Panc1 (cell line): Measurements from ENCODE around the gene PLXNA2. TPM values are rescaled to one million over a fixed set of nuclear protein-coding genes. Genes with fewer than 3 reads are reported as not detected.

Source experiments
- ATAC-seq: fragments of 200-7000 bp; cut with Tn5 transposase; 2 replicates; pipeline ENCODE4 v1.9.1; 2020; ENCODE audit warnings: mild to moderate bottlenecking, moderate library complexity
- BruUV-seq: library from RNA; stranded (reverse); fragments of 400-500 nt; replicated peaks from 2 replicates; lab custom pipeline; 2021; lab: Mats Ljungman, UMichigan
- CTCF ChIA-PET: fragments of 300-600 bp; sonication (Branson Sonifier 250); formaldehyde crosslinking; loops from one replicate; lab custom pipeline; 2022; ENCODE audit warnings: antibody characterized with exemption; lab: Charles Lee
- POLR2A ChIA-PET: fragments of 300-600 bp; sonication (Branson Sonifier 250); formaldehyde crosslinking; loops from one replicate; lab custom pipeline; 2022; ENCODE audit warnings: antibody characterized with exemption; lab: Charles Lee
- DNase-seq: peaks from one replicate; pipeline ENCODE4 v3.0.0-alpha.2; 2010; ENCODE audit warnings: low read depth, low spot score
- H3K27ac ChIP-seq: 2 replicates; pipeline ENCODE4 v1.5.1; 2011; ENCODE audit warnings: mild to moderate bottlenecking, low read length, inconsistent platforms
- H3K27me3 ChIP-seq: fragments of 200-500 bp; sonication (Bioruptor generic); 2 replicates; pipeline ENCODE4 v1.6.0; 2014; ENCODE audit warnings: low read length, inconsistent platforms; ENCODE audit not compliant: control insufficient read depth, insufficient read depth
- H3K36me3 ChIP-seq: fragments of 200-500 bp; sonication (Bioruptor generic); 2 replicates; pipeline ENCODE4 v1.5.1; 2014; ENCODE audit warnings: inconsistent platforms, mild to moderate bottlenecking, low read length, moderate library complexity; ENCODE audit not compliant: control insufficient read depth, insufficient read depth
- H3K4me1 ChIP-seq: 2 replicates; pipeline ENCODE4 v1.5.1; 2011; ENCODE audit warnings: inconsistent platforms, mild to moderate bottlenecking, low read length, moderate library complexity; ENCODE audit not compliant: control insufficient read depth, insufficient read depth
- H3K4me3 ChIP-seq, 2 experiments: 2 replicates each; pipeline ENCODE4 v1.5.1; 2011 to 2012; ENCODE audit warnings: low read depth in 2 of 2, low read length in 2 of 2, mild to moderate bottlenecking in 2 of 2, inconsistent platforms in 1 of 2, moderate library complexity in 1 of 2
- H3K9me3 ChIP-seq: fragments of 200-500 bp; sonication (Bioruptor generic); 2 replicates; pipeline ENCODE4 v1.5.1; 2014; ENCODE audit warnings: low read depth, mild to moderate bottlenecking, inconsistent platforms, low read length, moderate library complexity; ENCODE audit not compliant: control insufficient read depth, insufficient read depth
- CTCF ChIP-seq: fragments of 450-650 bp; IDR thresholded peaks from 2 replicates; pipeline ENCODE4 v1.5.1; 2017; ENCODE audit warnings: mild to moderate bottlenecking
- POLR2AphosphoS5 ChIP-seq: IDR thresholded peaks from 2 replicates; pipeline ENCODE4 v1.6.1; 2012; ENCODE audit warnings: mild to moderate bottlenecking, low read depth, low read length, moderate library complexity
- SIN3A ChIP-seq: IDR thresholded peaks from 2 replicates; pipeline ENCODE4 v1.6.1; 2012; ENCODE audit warnings: low read depth, mild to moderate bottlenecking, low read length, moderate library complexity, borderline replicate concordance; ENCODE audit not compliant: insufficient read depth
- TCF7L2 ChIP-seq: IDR thresholded peaks from 2 replicates; pipeline ENCODE4 v1.6.1; 2011; ENCODE audit warnings: mild to moderate bottlenecking, low read depth, low read length, inconsistent platforms
- in situ Hi-C: cut with HindIII; loops from 2 replicates; pipeline ENCODE4 v1.10.0; 2016; ENCODE audit warnings: low sequenced_read_pairs, low pct_unique_long_range_greater_than_20kb
- intact Hi-C: fragments of 100-400 bp; cut with micrococcal nuclease; formaldehyde crosslinking; loops from one replicate; pipeline ENCODE4 v1.10.0; 2022; ENCODE audit not compliant: unreplicated experiment
- total RNA-seq: library from RNA; stranded (reverse); gene quantifications from one replicate; pipeline ENCODE4 v1.2.1, GENCODE V29; 2021; ENCODE audit not compliant: unreplicated experiment
- TF ChIP-seq, protein P1 (sequence below), 2 experiments: IDR thresholded peaks; 2 replicates each; pipeline ENCODE4 v1.6.1; 2011 to 2012; ENCODE audit warnings: low read depth in 2 of 2, control low read depth in 1 of 2, low read length in 1 of 2, mild to moderate bottlenecking in 1 of 2, moderate library complexity in 1 of 2; ENCODE audit not compliant: insufficient read depth in 1 of 2

Gene PLXNA2
- total RNA-seq, 1 experiment from 2014 or later: 0.98 TPM

DNA sequence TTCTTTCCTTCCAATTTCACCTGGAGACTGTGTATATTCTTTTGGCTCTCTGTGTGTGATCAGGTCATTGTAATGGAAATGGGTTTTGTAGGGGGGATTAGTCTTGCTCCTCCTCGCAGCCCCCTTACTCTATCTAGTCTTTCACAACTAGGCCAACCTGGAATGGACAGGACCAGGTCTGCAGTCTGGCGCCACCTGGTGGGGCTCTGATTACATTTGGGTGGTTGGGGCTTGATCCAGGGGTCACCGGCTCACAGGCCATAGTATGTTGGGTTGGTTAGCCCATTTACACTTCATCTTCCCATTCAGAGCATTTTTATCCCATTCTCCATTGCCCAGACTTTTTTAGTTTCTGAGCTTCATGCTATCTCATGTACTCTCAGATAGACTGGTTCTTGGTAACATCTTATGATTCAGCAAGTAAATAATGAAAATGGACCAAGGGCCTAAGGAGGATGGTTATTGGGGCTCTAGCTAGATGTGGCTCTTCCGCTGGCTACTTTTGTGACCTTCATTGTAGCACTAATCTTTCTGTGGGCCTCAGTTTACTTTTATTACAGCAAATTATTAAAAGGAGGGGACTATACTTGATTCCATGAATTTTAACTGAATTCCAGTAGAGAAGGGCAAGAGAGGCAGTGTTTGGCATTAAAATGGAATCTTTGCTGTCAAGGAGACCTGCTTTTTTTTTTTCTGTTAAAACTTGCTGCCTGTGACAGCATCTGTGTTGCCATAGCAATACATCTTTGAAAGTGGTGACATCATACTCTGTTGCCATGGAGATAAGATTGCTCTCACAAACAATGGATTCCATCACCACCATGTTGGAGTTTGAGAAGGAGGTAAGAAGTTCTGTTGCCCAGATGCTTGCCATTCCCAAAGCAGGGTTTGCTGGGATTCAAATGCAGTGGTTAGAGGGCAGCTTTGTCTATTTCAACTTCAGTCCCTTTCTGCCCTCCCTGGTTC lies 150.1 kb downstream of the PLXNA2 start:
- DNase-seq (peak; percentile 17), ATAC-seq (peak; percentile 83)
- Histone ChIP-seq H3K4me1 (no peaks in the 10 kb centered on the region), H3K36me3 (no peaks in the 10 kb centered on the region), H3K27ac (no peak overlapping the region), H3K9me3 (no peaks in the 10 kb centered on the region), H3K4me3 (no peak overlapping the region), H3K27me3 (no peaks in the 10 kb centered on the region)
- CTCF ChIA-PET: no interaction called here
- in situ Hi-C loops: no loop called here
- no TSS peak for BruUV-seq
- POLR2A ChIA-PET: interaction anchor here (0.6 kb wide), 2 partner anchors 70 to 126 kb away, joined by 3 to 4 read pairs; no protein-coding TSS in a partner anchor
- intact Hi-C loops: loop anchor here (5.0 kb wide), 1 partner anchor 72 kb away; no protein-coding TSS in a partner anchor
- TF ChIP-seq POLR2AphosphoS5 (no peak), CTCF (peak; percentile 83), TCF7L2 (no peak), SIN3A (no peak)
- TF ChIP-seq, protein P1, sequence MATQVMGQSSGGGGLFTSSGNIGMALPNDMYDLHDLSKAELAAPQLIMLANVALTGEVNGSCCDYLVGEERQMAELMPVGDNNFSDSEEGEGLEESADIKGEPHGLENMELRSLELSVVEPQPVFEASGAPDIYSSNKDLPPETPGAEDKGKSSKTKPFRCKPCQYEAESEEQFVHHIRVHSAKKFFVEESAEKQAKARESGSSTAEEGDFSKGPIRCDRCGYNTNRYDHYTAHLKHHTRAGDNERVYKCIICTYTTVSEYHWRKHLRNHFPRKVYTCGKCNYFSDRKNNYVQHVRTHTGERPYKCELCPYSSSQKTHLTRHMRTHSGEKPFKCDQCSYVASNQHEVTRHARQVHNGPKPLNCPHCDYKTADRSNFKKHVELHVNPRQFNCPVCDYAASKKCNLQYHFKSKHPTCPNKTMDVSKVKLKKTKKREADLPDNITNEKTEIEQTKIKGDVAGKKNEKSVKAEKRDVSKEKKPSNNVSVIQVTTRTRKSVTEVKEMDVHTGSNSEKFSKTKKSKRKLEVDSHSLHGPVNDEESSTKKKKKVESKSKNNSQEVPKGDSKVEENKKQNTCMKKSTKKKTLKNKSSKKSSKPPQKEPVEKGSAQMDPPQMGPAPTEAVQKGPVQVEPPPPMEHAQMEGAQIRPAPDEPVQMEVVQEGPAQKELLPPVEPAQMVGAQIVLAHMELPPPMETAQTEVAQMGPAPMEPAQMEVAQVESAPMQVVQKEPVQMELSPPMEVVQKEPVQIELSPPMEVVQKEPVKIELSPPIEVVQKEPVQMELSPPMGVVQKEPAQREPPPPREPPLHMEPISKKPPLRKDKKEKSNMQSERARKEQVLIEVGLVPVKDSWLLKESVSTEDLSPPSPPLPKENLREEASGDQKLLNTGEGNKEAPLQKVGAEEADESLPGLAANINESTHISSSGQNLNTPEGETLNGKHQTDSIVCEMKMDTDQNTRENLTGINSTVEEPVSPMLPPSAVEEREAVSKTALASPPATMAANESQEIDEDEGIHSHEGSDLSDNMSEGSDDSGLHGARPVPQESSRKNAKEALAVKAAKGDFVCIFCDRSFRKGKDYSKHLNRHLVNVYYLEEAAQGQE (IDR thresholded peaks at IDR 0.05; ENCODE audit: insufficient read depth in 1 of 2, low read depth in 2 of 2, low read length in 1 of 2): no peak

DNA sequence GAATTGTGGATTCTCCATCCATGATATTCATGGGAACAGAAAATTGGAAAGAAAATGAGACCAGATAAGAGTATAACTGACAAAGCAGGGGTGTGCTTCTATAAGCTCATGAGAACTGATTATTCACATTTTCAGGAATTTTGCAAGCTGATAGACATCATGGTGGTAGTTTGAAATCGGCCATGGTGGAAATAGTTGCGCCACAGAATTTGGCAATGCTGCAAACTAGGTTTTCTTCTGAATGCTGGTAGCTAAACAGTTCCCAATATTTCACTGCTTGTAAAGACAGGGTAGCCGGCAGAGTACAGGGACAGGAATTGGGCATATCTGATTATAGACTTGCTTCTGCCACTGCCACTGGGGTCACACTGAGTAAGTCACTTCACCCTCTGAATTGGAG lies 151.1 kb downstream of the PLXNA2 start:
- in situ Hi-C loops: no loop called here

More for the DNA sequence above, 151.1 kb downstream of the PLXNA2 start:
- ChIA-PET CTCF (interaction anchor here (0.9 kb wide), 1 partner anchor 72 kb away, joined by 3 read pairs; no protein-coding TSS in a partner anchor), POLR2A (no interaction called here)
- no peaks in the 10 kb centered on the region for H3K9me3 ChIP-seq
- H3K27me3 ChIP-seq: no peaks in the 10 kb centered on the region
- intact Hi-C loops: loop anchor here (5.0 kb wide), 1 partner anchor 71 kb away; no protein-coding TSS in a partner anchor
- H3K36me3 ChIP-seq: no peaks in the 10 kb centered on the region
- BruUV-seq: no TSS peak
- no peak overlapping the region for H3K27ac ChIP-seq
- no peak for ATAC-seq
- no peak overlapping the region for H3K4me3 ChIP-seq
- DNase-seq: no peak
- no peaks in the 10 kb centered on the region for H3K4me1 ChIP-seq
- TF ChIP-seq SIN3A (no peak), CTCF (no peak), POLR2AphosphoS5 (no peak), TCF7L2 (no peak)
- TF ChIP-seq, protein P1 (IDR thresholded peaks at IDR 0.05; ENCODE audit: insufficient read depth in 1 of 2, low read depth in 2 of 2, low read length in 1 of 2): no peak
